Stromal cell of bone marrow (primary cell): ENCODE measurements around the gene PNP.
A peak's percentile ranks its signal among the peaks of the same experiment; 100 is the strongest.

Experiments used
- DNase-seq: peaks from one replicate; pipeline ENCODE4 v3.0.0-alpha.2; 2012; ENCODE audit warnings: low read depth

Gene PNP

GRCh38 chr14:20455355-20456300 is 13.6 kb upstream of the PNP start:
- peak; percentile 71 for DNase-seq

GRCh38 chr14:20456971-20457370 is 12.2 kb upstream of the PNP start:
- DNase-seq, result no peak

- DNase-seq, result no peak
Measured at GRCh38 chr14:20458031-20458789, 11.0 kb upstream of the PNP start.

- no peak for DNase-seq
Measured at GRCh38 chr14:20460458-20461224, 8.6 kb upstream of the PNP start.

- DNase-seq, result peak; percentile 100
Measured at GRCh38 chr14:20461225-20462141, 7.7 kb upstream of the PNP start, which contains the start of gene PIP4P1. TSS of gene PIP4P1 (minus strand) at chr14:20461434. CDS start at chr14:20461325, 109 bp downstream.

- no peak for DNase-seq
Measured at GRCh38 chr14:20468764-20469241, 403 bp upstream of the PNP start.

GRCh38 chr14:20469890-20470602 is 840 bp downstream of the PNP start:
- DNase-seq, result peak; percentile 80

- DNase-seq, result no peak
Measured at GRCh38 chr14:20470603-20470901, 1.3 kb downstream of the PNP start.

GRCh38 chr14:20472536-20473169 is 3.4 kb downstream of the PNP start:
- DNase-seq, result no peak

- no peak for DNase-seq
Measured at GRCh38 chr14:20476776-20477175, 7.6 kb downstream of the PNP start.

- no peak for DNase-seq
Measured at GRCh38 chr14:20477211-20477876, 8.1 kb downstream of the PNP start.

GRCh38 chr14:20478894-20479293 is 9.7 kb downstream of the PNP start:
- no peak for DNase-seq

- no peak for DNase-seq
Measured at GRCh38 chr14:20482382-20482781, 13.2 kb downstream of the PNP start.

- DNase-seq, result no peak
Measured at GRCh38 chr14:20485900-20486299, 16.7 kb downstream of the PNP start.

- DNase-seq, result no peak
Measured at GRCh38 chr14:20486684-20487395, 17.6 kb downstream of the PNP start.

GRCh38 chr14:20487396-20487725 is 18.2 kb downstream of the PNP start:
- DNase-seq, result no peak

GRCh38 chr14:20489093-20489994 is 20.1 kb downstream of the PNP start:
- DNase-seq, result no peak

- no peak for DNase-seq
Measured at GRCh38 chr14:20490563-20490962, 21.4 kb downstream of the PNP start.
